Measurements from ENCODE around the gene SEMA5B.

The SEMA5B gene

DNA sequence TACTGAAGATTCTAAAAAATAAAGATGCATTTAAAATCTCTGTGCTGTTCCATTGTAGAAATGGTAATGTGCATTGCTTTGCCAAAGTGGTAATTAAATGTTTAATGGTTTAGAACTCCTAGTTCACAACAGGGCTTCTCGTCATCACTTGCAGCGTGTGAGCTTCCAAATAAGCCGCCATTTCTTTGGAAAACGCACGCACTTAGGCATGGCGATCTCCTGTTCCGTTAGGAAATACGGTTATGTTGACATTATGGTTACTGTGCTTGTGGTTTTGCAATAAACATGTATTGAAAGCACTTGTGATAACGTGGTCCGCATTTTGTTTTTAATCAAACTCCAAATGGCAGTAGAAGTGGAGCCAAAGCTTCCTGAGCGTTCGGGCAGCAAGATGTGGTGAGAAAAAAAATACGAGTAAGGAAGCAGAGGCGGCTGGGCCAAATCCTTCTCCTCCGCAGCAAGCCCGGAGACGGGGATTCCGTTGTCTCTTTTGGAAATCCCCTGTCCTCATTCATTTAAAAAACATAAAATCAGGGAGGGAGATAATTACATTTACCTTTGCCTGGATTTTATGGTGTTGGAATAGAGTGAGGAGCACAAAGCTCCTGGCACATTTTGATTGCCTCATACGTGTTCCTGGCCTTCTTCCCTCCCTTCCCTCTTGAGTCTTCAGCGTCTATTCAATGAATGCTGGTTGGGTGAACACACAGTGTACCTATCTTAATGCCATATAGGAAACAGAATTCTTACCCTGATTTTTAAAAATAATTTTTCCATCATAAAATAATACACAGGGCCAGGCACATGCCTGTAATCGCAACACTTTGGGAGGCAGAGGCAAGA is 135.2 kb downstream of the SEMA5B start:
- no peak for DNase-seq (ENCODE audit: low spot score)

DNA sequence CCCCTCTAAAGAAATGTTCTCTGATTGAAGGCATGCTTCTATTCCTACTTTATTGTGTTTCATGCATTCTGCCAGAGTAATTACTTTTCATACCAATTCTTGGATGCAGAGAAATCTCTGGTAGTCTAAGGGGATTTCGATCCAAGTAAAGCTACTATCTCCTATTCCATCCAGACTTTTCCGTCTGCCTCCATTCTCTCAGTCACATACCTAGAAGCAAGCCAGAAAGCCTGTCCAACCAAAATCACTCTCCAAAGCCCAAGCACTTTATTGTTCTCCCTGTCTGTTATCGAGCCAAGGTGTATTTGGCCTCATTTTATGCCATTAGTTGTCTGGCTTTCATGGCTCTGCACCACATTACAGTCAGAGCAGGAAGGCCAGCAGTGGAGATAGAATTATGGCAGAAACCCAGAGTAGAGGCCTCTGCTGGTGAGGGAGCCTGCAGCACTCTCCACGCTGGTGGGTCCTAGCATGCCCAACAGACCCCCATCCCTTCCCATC is 136.8 kb downstream of the SEMA5B start:
- DNase-seq (ENCODE audit: low spot score) = no peak

DNA sequence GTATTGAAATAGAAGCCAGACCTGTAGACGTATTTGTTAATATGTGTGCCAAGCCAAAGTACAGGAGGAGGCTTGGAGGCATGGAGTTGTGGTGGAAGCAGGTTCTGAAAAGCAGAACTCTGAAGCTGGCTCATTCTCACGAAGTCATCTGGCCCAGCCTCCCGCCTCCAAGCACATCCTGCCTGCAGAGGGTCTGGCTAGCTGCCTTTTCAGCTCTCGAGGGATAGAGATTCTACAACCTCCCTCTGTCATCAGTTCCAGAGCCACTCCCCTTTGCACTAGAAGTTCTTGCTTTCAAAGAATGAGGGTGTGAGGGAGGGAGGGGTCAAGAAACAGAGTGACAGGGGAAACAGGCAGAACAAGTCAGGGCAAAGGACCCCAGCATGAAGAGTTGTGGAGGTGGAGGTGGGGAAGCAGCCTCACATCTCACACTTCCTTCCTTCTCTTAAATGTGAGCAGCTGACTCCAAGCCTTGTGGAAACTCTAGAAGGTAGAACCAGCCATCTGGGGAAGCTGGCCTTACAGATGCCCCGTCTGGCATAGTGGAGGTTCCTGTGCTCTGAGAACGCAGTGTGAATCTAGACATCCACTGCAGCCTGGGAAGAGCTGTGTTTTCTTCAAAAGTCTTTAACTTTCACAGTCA is 137.4 kb downstream of the SEMA5B start:
- DNase-seq (ENCODE audit: low spot score) = peak; percentile 81

DNA sequence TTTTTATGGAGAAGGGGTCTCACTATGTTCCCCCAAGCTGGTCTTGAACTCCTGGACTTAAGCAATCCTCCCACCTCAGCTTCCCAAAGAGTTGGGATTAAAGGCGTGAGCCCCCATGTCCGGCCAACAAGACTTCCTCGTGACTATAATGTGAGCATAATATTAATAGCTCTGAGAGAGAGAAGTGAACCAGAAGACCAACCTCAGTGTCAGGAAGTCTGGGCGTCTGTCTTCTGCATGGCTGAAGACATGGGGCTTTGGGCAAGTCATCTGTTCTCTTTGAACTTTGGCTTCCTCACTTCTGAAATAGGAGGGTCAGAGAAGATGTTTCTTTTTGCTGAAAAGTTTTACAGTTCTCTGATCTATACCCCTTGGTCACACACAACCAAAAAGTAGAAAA is 140.6 kb downstream of the SEMA5B start:
- no peak for DNase-seq (ENCODE audit: low spot score)

DNA sequence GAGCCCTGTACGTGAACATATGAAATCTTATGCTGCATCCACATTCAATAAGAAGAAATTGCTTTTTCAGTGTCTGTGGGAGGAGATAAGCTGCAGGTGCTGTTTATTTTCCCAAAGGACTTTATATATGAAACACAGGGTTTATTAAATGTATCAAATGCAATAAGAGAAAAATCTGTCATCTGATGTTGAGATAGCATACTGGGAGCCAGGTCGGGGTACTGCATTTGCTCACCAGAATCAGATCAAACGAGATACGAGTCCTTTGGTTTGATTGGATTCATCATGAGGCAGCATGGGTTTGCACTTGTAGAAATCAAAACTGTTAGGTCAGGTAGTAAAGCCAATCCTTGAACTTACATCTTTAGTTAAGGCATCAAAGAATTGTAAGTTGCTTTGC is 141.3 kb downstream of the SEMA5B start:
- no peak for DNase-seq (ENCODE audit: low spot score)

DNA sequence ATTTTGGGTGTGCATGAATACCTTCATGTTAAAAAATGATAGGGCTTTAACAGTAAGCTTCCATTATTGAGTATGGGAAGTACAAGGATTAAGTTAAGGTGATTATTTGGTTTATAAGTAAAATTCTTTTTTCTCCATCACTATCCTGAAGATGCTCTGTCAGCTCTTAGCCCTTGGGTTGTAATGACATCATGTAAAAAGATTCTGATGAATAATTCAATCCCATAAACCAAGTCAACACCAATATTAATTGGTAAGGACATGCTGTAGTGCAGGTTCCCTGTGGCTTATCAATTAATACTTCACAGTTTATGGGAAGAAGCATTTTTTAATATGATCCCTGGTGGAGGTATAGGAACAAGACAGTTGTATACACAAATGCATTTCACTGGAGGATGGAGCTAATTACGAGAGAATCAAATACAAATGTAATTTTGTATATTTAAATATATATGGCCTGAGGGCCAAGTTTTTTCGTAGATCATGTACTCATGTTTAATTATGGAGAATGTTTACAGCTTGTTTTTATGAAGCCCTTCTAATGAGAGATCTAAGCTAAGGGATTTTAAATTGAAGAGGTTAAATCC is 145.1 kb downstream of the SEMA5B start:
- no peak for DNase-seq (ENCODE audit: low spot score)

DNA sequence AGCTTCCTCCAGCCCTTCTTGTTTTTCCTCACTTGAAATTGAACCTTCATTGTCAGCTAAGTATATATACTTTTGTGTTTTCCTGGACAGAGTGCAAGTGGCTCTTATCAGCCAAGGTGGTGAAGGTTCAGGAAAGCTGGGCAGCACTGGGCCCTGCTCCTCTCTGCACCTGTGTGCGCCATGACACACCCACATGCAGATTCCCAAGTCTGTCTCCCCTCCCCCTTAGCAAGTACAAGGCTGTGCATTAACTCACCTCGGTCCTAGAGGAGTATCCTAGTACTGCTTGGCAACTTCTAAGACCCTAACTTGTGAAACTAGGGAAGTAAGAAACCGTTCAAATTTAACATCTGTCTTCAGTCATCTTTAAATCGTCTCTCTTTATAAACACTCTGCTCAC is 146.9 kb downstream of the SEMA5B start:
- no peak for DNase-seq (ENCODE audit: low spot score)

DNA sequence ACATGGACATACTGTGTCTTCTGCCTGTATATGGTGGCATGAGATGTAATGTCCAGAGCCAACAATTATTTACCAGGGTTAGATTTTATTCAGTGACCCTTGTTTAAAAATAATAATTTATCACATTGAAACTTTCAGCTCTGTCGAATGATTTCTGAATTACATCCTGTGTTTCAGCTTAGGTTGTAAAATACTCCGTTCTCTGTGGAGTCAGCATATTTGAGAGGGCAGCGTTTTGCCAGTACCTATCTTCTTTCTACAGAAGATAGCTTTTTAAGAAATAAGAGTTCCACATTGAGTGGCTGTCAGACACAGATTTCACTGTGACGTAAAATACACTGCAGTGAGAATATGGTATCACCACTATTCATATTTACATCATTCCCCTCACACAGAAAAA is 147.4 kb downstream of the SEMA5B start:
- no peak for DNase-seq (ENCODE audit: low spot score)

DNA sequence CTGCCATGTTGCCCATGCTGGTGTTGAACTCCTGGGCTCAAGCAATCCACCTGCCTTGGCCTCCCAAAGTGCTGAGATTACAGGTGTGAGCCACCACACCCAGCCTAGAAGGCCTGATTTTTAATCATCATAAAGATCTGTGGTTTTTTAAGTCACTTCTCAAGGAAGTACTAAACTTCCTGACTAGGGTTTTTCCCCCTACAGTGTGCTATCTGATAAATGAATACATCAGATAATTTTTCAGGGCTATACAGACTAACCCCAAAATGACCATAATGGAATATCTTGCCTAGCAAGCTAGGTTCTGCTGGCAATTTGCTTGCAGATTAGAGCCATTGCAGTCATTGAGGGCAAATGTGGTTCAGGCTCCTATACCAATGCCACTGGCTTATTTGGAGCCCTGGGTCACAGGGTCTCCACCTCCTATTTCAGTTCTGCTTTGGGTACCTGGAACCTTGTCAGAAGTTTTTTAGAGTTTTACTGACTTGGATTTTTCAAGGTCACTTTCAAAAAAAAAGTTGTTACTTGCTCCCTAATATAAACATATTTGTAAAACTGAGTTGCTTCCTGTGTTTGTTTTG is 151.9 kb downstream of the SEMA5B start:
- DNase-seq (ENCODE audit: low spot score) = no peak

DNA sequence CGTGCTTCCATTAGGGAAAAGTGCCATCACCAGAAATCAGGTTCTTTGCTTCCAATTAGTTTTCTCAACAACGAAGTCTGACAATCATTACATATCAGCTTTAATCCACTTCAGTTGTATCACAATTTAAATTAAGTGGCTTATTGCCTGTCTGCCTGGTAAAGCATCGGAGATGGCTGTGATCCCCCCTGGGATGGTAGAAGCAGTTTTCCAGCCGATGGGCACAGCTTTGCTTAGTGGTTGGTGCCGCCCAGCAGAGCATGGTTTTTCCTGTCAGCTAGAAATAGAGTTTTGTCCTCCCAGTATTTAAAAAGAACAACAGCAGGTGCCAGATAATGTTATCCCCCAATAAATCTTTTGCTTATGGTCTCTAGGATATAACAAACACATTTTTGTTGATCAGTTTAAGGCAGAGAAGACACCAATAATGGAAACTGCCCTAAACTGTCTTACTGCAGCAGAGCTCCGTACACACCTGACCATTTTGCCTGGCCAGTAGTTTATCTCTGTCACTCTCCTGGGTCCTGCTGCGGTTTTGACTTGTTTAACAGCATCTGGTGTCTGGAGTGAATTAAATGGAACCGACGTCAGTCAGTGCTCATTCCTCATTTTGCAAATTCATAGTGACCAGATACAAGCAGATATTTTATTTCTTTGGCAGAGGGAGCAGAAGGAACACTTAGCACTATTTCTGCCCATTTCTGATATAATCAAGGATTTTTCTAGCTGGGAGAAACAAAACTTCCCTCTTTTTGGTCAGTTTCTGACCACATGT is 153.6 kb downstream of the SEMA5B start:
- DNase-seq (ENCODE audit: low spot score) = no peak

DNA sequence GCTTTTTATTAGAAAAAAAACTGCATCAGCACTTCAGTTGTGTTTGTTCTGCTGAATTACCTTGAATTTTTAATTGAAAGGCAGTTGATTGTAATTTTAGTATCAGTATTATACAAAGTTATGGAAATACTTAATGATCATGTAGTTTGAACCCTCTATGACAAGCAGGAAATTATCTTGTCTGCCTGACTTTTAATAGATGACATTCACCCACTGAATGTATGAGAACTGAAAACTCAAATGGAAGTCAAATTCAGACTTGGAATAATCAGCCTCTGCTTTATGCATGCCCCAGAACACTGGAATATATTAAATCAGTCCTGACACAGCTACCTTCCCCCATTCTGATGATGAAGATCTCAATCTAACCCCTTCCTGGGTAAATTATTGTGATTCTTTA is 159.2 kb downstream of the SEMA5B start:
- no peak for DNase-seq (ENCODE audit: low spot score)

DNA sequence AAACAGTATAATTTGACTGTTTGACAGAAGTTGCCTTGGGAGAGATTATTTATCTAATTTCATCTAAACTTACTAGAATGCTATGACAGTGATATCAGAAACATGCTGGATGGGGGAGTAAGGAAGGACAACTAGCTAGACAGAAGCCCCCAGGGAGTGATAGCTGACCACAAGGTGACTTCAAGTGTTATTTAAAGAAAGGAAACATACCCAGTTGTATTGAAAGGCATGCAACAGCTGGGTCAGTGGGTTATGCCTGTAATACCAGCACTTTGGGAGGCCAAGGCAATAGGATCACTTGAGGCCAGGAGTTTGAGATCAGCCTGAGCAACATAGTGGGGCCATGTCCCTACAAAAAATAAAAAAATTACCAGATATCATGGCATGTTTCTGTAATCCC is 163.1 kb downstream of the SEMA5B start:
- DNase-seq (ENCODE audit: low spot score) = no peak

DNA sequence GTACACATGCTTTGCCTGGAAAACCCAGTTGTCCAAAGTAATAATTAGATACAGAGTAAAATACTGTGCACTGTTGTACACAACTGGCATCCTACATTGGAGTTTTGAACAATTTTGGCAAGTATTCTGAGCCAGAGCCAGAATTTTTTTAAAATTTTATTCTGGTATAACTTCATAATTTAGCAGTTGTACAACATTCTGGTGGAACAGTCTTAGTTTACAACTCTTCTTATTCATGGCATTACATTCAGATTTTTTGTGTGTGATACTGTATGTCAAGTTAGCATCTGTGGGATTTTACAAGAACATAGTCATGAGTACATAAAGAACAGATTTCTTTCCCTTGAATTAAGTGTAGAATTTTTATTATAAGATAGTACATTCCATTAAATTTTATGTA is 165.2 kb downstream of the SEMA5B start:
- no peak for DNase-seq (ENCODE audit: low spot score)

All from GM03348 (cell line).